Gastroesophageal sphincter (tissue), 3 donors: Measurements from ENCODE around the gene MATN3.

ENCODE experiments used
- POLR2A ChIP-seq, 2 donors: fragments of 450-650 bp; IDR thresholded peaks; one replicate each; pipeline ENCODE4 v1.6.1; 2017; ENCODE audit warnings: antibody characterized with exemption in 2 of 2, mild to moderate bottlenecking in 2 of 2, moderate library complexity in 1 of 2
- POLR2AphosphoS5 ChIP-seq: sonication (generic); formaldehyde crosslinking; IDR thresholded peaks from one replicate; pipeline ENCODE4 v1.6.1; 2017; ENCODE audit warnings: antibody characterized with exemption
- TF ChIP-seq, protein P1 (sequence below), 4 experiments: fragments of 200-600 bp in 2 of 4; fragments of 450-650 bp in 2 of 4; sonication (generic) in 1 of 4; IDR thresholded peaks; one replicate each; pipeline ENCODE4 v1.5.1; 2017 to 2019; ENCODE audit warnings: antibody characterized with exemption in 4 of 4, mild to moderate bottlenecking in 2 of 4, moderate library complexity in 2 of 4

DNA sequence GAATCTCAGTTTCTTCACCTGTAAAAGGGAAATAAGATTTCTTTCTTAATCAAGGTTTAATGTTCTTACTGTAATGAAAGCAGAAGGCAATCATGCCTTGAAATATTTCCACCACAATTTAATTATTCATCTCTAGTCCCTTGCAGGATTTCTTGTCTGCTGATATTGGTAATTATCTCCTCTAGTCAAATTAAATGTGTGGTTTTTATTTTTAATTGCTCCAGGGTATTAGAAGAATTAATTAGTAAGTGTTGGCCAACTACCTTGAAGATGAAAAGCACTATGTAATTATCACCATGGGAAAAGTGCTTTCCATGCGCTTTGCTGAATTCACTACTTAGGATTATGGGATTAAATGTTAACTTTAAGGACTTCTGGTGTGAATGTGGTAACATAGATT, 47.6 kb upstream of the MATN3 start:
- TF ChIP-seq, protein P1, sequence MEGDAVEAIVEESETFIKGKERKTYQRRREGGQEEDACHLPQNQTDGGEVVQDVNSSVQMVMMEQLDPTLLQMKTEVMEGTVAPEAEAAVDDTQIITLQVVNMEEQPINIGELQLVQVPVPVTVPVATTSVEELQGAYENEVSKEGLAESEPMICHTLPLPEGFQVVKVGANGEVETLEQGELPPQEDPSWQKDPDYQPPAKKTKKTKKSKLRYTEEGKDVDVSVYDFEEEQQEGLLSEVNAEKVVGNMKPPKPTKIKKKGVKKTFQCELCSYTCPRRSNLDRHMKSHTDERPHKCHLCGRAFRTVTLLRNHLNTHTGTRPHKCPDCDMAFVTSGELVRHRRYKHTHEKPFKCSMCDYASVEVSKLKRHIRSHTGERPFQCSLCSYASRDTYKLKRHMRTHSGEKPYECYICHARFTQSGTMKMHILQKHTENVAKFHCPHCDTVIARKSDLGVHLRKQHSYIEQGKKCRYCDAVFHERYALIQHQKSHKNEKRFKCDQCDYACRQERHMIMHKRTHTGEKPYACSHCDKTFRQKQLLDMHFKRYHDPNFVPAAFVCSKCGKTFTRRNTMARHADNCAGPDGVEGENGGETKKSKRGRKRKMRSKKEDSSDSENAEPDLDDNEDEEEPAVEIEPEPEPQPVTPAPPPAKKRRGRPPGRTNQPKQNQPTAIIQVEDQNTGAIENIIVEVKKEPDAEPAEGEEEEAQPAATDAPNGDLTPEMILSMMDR (IDR thresholded peaks at IDR 0.05) = no peak
- TF ChIP-seq POLR2A (IDR thresholded peaks at IDR 0.05) (no peak), POLR2AphosphoS5 (no peak)
